ENCODE data around the gene ZNF574. TPM values are rescaled to one million over a fixed set of nuclear protein-coding genes. Genes with fewer than 3 reads are reported as not detected.

The ZNF574 gene
- total RNA-seq, 1 experiment from 2014 or later = 24.6 TPM

GRCh38 chr19:42057846-42058245 lies 18.1 kb upstream of the ZNF574 start:
- ChIA-PET RAD21 (ENCODE audit: low non-redundant PET in 1 of 2, low total read pairs in 2 of 2, uncharacterized antibody in 2 of 2, unreplicated experiment in 2 of 2) (no interaction called here), POLR2A (interaction anchor here (0.6 kb wide), 1 partner anchor 260 kb away, joined by 4 read pairs; no protein-coding TSS in a partner anchor), CTCF (interaction anchor here (2.0 kb wide), 1 partner anchor 23 kb away, joined by 5 read pairs; no protein-coding TSS in a partner anchor)
- Histone ChIP-seq H3K36me3 (ENCODE audit: control insufficient read depth in 1 of 2, insufficient read depth in 2 of 2, low read length in 2 of 2) (no peaks in the 10 kb centered on the region), H2AFZ (ENCODE audit: low read depth, low read length, poor library complexity, severe bottlenecking) (no peak overlapping the region), H3K9me2 (ENCODE audit: insufficient read depth) (no peaks in the 10 kb centered on the region), H3K27me3 (ENCODE audit: insufficient read depth, low read length) (no peaks in the 10 kb centered on the region), H3K27ac (ENCODE audit: low read depth, low read length) (no peak overlapping the region), H3K79me2 (ENCODE audit: insufficient read depth, low read length) (no peaks in the 10 kb centered on the region), H3K9me3 (ENCODE audit: control insufficient read depth in 1 of 2, insufficient read depth in 1 of 2, low read depth in 1 of 2, low read length in 2 of 2) (no peaks in the 10 kb centered on the region), H3K9ac (ENCODE audit: low read length) (no peak overlapping the region), H3K4me1 (ENCODE audit: control insufficient read depth in 1 of 2, insufficient read depth in 2 of 2, low read length in 2 of 2) (peaks cover 0 to 8% of the 10 kb centered on the region in 2 experiments; a peak in 2 of 4 replicates), H3K4me3 (replicated peaks in 1 of 2; ENCODE audit: low read depth in 1 of 2, low read length in 2 of 2) (no peak overlapping the region), H4K20me1 (ENCODE audit: insufficient read depth) (no peaks in the 10 kb centered on the region), H3K4me2 (ENCODE audit: low read length) (no peak overlapping the region)
- ATAC-seq (no peak), DNase-seq (ENCODE audit: low read depth, low spot score) (no peak)
- TF ChIP-seq EZH2phosphoT487 (IDR thresholded peaks at IDR 0.05; ENCODE audit: borderline replicate concordance) = no peak
- TF ChIP-seq EZH2 (IDR thresholded peaks at IDR 0.05) = no peak
- no peak for TF ChIP-seq EGR1 (IDR thresholded peaks at IDR 0.05; ENCODE audit: low read depth)
- no TSS peak for BruUV-seq (replicated peaks)
- intact Hi-C loops (cut with micrococcal nuclease) = no loop called here

GRCh38 chr19:42059196-42059595 lies 16.8 kb upstream of the ZNF574 start:
- POLR2A ChIA-PET = no interaction called here
- Histone ChIP-seq H3K27ac (ENCODE audit: low read depth, low read length) (no peak overlapping the region), H3K4me3 (replicated peaks in 1 of 2; ENCODE audit: low read depth in 1 of 2, low read length in 2 of 2) (no peak overlapping the region), H3K4me2 (ENCODE audit: low read length) (no peak overlapping the region), H3K9me3 (ENCODE audit: control insufficient read depth in 1 of 2, insufficient read depth in 1 of 2, low read depth in 1 of 2, low read length in 2 of 2) (no peaks in the 10 kb centered on the region), H3K9ac (ENCODE audit: low read length) (no peak overlapping the region), H3K27me3 (ENCODE audit: insufficient read depth, low read length) (no peaks in the 10 kb centered on the region), H2AFZ (ENCODE audit: low read depth, low read length, poor library complexity, severe bottlenecking) (no peak overlapping the region), H3K9me2 (ENCODE audit: insufficient read depth) (no peaks in the 10 kb centered on the region; the same call in 1 of the 2 replicates), H4K20me1 (ENCODE audit: insufficient read depth) (no peaks in the 10 kb centered on the region), H3K79me2 (ENCODE audit: insufficient read depth, low read length) (no peaks in the 10 kb centered on the region), H3K36me3 (ENCODE audit: control insufficient read depth in 1 of 2, insufficient read depth in 2 of 2, low read length in 2 of 2) (no peaks in the 10 kb centered on the region), H3K4me1 (ENCODE audit: control insufficient read depth in 1 of 2, insufficient read depth in 2 of 2, low read length in 2 of 2) (peaks cover 0 to 8% of the 10 kb centered on the region in 2 experiments; a peak in 2 of 4 replicates)
- no peak for TF ChIP-seq EGR1 (IDR thresholded peaks at IDR 0.05; ENCODE audit: low read depth)
- ATAC-seq = no peak
- no TSS peak for BruUV-seq (replicated peaks)
- RAD21 ChIA-PET (ENCODE audit: low non-redundant PET in 1 of 2, low total read pairs in 2 of 2, uncharacterized antibody in 2 of 2, unreplicated experiment in 2 of 2) = no interaction called here
- CTCF ChIA-PET = interaction anchor here (2.0 kb wide), 1 partner anchor 24 kb away, joined by 5 read pairs; no protein-coding TSS in a partner anchor
- intact Hi-C loops (cut with micrococcal nuclease) = no loop called here
- no peak for DNase-seq (ENCODE audit: low read depth, low spot score)

All from HCT116 (cell line).